Hematopoietic multipotent progenitor cell treated with erythropoietin and hydrocortisone succinate and interleukin-3 and kit ligand, for 8 days (in vitro differentiated cells): ENCODE results near the gene ALDH1B1.
"Not testable (repeated sequence)": the region's sequence is repeated elsewhere in the genome, so short reads cannot be mapped to it uniquely, and the experiment has no call there.

ENCODE experiments used
- DNase-seq: peaks from one replicate; pipeline ENCODE4 v3.0.0-alpha.2; 2015

ALDH1B1 gene

DNA sequence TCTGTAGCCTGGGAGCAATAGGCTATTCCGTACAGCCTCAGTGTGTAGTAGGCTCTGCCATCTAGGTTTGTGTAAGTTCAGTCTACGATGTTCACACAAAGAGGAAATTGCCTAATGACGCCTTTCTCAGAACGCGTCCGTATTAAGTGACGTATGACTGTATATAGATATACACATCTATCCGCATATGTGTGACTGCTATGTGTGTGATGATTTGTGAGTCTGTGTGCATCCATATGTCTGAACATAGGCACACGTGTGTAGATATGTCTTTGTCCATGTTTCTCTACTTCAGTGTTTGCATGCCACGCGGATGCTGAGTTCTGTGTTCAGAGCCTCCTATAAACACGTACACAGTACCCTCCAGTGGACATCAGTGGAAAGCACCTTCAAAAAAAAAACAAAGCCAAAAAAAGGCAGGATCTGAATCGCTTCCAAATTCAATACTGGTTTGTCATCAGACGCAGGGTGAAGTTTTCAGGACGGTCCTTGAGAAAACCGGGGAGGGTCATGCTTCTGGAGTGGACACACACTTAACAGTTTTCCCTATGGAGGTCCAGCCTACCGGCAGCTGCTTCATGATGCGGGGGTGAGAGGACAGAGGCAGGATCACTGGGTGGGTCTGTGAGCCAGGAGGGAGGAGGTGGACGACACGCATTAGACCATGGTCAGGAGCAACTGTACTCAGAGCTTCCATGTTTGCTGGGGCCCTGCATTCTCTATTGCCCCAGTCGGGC, 29.5 kb upstream of the ALDH1B1 start:
- peak; percentile 70 for DNase-seq

DNA sequence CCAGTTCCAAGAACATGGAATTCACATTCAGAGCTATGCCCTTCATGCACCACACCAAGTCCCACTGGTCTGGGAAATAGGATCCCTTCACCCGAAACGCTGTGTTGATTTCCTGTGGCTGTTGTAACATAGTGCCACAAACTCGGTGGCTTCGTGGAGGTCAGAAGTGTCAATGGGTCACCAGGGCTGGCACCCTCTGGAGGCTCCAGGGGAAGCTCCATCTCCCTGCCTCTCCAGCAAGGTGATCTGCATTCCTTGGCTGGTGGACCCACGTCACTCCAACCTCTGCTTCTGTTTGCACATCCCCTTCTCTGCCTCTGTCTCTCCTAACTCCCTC, 28.9 kb upstream of the ALDH1B1 start:
- DNase-seq = no peak

GRCh38 chr9:38367898-38368297, 24.6 kb upstream of the ALDH1B1 start:
- no peak for DNase-seq

DNA sequence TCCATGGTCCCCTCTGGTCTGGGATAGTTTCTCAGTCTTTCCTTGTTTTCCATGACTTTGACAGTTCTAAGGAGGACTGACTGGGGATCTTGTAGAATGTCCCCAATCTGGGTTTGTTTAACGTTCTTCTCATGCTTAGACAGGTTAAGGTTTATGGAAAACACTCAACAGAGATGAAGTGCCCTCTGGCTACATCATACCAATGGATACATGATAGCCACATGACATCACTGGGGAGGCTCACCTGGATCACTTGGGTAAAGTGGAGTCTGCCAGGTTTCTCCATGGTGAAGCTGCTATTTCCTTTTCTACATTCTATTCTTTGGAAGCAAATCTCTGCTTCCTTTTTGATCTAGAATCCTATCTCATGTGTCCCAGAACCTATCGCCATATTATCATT, 23.8 kb upstream of the ALDH1B1 start:
- DNase-seq = no peak

DNA sequence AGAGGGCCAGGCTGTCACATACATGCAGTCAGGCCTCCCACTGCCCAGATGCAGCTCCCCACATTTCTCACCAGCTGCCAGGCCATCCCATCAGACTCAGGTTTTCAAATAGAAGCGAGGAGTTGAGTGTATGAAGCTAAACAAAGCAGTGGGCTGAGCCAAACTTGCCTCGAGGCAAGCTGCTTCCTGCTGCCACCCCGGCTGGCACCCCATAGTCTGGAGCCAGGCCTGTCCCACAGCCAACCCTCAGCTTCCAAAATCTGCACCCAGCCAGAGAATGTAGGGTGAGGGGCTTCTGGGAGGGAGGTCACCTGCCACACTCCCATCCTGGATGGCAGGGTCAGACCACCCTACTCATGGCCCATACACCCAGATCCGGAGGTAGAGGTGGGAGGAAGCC, 22.3 kb upstream of the ALDH1B1 start:
- DNase-seq = no peak

DNA sequence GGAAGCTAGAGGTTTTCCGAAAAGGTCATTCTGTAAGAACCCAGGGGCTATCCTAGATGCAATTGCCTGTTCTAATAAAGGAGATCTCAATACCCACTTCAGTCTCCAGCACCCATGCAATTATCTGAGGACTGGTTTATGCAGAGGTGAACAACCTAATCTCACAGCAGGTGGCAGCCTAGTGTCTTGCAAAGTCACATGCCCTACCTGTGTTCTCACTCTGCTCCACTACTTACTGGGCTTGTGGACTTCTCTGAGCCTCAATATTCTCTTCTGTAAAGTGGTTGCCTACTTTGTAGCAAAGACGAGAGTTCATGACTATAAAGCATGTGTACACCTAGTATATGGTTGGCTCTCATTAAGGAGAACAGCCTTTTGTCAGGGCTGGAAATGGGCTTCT, 21.0 kb upstream of the ALDH1B1 start:
- peak; percentile 54 for DNase-seq

GRCh38 chr9:38372762-38373619, 19.5 kb upstream of the ALDH1B1 start:
- DNase-seq = no peak

- no peak for DNase-seq
These were observed 18.8 kb upstream of the ALDH1B1 start for GRCh38 chr9:38373679-38374078.

DNA sequence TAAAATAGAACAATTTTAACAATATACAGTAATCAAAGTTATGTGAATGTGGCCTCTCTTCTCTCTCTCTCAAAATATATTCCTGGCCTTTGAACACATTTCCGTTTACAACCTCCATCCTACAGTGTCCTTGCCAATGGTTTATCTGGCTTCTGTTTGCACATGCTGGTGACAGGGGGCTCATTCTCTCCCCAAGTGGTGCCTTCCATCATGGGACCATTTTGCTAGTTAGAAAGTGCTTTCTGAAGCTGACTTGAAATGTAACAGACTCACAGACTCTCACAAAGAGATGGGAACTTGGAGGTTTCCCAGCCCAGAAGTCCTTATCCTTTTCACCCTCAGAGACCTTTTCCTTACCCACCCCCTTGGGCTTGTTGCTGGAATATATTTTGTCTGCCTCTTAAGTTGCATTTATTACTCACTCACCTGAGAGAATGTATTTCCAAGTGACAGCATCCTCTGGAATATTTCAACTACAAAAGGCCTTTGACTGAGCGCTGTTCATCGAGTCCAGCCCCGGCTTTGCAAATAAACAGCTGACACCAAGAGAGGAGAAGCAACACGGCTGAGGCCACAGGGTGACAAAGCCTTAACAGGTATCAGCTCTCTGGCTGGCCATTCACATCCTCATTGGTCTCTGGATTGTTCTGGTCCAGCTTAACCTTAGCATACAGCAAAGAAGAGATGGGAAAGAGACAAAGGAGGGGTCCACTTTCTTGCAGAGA, 17.5 kb upstream of the ALDH1B1 start:
- DNase-seq = no peak

DNA sequence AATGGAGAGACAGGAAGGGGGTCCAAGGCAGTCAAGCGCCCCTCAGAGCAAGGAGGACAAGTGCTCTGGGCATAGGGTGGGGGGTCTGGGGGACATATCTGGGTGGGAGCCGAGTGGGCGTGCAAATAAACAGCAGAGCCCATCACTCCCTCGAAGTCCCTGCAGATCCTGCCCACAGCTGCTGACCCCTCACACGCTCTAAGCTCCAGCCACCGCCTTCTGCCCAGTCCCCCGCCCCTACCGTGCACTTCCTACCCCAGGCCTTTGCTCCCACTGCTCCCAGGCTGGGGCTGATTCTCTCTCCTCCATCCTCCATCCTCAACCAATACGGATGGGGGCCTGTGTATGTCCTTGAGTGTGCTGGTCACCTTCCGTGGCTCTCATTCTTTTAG, 16.9 kb upstream of the ALDH1B1 start:
- no peak for DNase-seq

DNA sequence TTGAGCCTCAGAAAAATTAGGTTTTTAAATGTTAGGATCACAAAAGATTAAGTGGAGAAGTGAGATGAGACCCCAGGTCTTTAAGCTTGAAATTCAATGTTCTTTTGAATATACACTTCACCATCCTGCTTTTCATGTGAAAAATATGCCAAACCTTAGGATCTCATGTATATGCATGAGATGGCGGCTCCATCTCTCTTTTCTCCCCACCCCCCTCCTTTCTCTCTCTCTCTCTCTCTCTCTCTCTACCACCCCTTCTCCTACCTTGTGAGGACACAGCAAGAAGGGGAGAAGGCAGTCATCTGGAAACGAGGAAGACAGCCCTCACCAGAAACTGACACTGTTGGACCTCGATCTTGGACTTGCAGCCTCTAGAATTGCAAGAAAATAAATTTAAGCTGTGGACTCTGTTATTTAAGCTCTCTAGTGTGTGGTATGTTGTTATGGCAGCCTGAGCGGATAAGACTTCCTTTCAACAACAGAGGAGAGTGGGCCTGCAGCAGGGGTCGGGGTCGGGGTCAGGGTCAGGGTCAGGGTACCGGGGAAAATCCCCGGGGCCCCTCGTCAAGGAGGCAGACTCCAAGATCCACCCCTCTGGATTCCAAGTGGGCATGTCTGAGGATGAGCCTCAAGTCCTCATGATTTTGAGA, 16.4 kb upstream of the ALDH1B1 start:
- DNase-seq = no peak

GRCh38 chr9:38377336-38378083, 15.0 kb upstream of the ALDH1B1 start:
- not testable (repeated sequence) for DNase-seq

- DNase-seq = no peak
These were observed 12.2 kb upstream of the ALDH1B1 start for GRCh38 chr9:38380230-38380871.

- DNase-seq = peak; percentile 42
These were observed 11.5 kb upstream of the ALDH1B1 start for GRCh38 chr9:38380872-38381534.

DNA sequence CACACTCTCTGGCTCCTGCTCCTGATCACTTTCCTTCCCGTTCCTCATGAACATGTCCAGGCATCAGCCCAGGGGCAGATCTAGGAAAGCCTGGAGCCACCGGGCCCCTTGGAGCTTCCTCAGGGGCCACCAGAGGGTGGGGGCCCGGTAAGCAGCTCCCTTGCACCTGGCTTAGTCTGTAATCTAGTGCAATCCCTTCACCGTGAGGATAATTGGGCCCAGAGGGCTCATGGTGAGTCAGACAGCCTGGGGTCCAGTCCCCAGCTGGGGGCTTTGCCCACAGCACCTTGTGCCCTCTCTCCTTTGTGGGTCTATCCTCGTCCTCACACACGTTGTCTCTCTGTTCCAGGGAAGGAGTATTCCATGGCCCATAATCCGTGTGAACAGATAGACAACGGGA, 10.4 kb upstream of the ALDH1B1 start:
- no peak for DNase-seq

DNA sequence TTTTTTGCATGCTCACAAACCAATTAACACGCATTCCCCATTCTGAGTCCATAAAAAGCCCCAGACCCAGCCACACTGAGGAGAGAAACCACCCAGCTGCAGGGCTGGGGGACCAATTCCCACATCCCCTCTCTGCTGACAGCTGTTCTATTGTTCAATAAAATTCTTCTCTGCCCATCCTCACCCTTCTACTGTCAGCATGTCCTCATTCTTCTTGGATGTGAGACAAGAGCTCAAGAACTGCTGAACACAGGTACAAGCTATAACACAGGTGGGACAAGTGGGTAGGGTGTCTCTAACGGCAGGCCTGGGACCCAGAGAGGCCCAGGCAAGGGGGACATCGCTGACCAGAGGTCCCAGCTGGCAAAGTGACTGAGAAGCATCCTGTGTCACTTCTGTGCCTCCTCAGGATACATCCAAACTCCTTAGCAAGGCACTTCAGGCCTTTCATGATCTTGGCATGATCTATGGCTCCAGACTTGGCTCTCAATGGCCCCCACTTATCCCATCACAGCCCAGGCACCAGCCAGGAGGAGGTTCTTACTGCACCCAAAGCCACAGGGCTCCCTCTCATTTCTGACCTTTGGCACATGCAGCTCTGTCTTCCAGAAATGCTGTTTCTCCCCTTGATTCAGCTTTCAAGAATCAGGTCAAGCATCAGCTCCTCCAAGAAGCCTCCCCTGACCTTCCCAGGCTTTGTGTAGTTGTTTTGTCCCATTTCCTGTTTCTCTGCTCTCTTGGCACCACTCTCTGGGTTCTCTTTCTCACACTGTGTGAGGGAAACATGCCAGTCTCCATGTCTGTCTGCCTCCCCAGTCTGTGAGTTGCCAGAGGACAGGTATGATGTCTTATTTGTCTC, 7.3 kb upstream of the ALDH1B1 start:
- DNase-seq = no peak

DNA sequence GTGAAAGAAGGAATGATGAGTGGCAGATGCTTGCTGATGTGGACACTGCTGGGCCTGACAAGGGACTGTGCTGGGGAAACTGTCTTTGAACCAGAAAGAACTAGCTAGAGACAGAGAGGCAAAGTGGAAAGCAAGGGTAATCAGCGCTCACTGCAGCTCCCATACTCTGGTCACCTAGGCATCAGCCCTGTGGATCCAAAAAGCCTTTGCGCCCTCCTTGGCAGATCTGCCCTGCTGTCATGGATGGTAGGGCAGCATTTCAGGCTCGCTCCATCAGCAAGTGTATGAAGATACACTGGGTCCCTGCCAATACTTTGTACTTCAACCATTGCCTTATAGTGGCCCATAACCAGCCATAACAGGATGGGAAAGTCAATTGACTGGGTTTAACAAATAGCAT, 6.6 kb upstream of the ALDH1B1 start:
- no peak for DNase-seq

DNA sequence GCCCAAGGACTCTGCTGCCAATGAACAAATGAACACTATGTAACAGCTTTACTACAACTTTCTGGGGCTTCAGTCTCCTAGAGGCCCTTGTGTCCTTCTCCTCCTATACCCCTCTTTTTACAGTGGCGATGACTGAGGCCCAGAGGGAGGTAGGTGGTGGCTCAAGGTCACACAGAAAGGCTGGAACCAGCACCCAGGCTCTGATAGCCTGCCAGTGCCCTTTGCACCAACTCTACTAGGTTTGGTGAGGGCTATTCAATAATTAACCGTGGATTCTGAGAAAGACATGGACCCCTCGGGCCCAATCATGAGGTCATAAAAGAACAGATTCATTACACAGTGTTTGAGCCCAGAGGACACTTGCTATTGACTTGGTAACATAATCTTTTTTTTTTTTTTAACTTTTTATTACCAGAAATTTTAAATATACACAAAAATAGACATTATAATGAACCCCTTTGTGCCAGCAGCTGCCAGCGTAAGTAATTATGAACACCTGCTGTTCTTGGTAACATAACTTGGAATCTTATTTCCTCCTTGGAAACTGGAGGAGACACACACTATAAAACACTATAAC, 6.1 kb upstream of the ALDH1B1 start:
- no peak for DNase-seq

DNA sequence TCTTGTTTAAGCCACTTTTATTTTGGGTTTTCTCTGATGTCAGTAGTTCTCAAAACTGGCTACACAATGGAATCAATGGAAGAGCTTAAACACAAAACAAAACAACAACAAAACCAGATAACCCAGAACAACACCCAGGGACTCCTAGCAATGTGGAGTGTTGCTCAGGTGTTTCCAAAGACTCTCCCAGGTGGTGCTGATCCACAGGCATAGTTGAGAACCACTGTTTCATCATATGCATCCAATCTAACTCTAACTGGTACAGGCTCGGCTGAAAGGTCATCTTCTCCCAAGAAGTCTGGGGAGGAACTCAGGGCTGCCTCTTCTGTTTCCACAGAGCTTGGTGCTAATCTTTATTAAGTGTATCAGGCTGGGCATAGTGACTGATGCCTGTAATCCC, 5.4 kb upstream of the ALDH1B1 start:
- DNase-seq = no peak

GRCh38 chr9:38387751-38388150, 4.8 kb upstream of the ALDH1B1 start:
- no peak for DNase-seq
